Myocyte (in vitro differentiated cells): ENCODE data around the gene HSPE1. TPM values are rescaled to one million over a fixed set of nuclear protein-coding genes. Genes with fewer than 3 reads are reported as not detected.
"Not testable (repeated sequence)": the region's sequence is repeated elsewhere in the genome, so short reads cannot be mapped to it uniquely, and the experiment has no call there.

ENCODE experiments used
- DNase-seq: peaks from one replicate; pipeline ENCODE4 v3.0.0-alpha.2; 2012; ENCODE audit warnings: low read depth
- total RNA-seq: library from RNA; depleted of rRNA; stranded (reverse); fragments of >200 nt; gene quantifications from 2 replicates; pipeline ENCODE4 v1.2.3, GENCODE V29; 2014

The HSPE1 gene
- total RNA-seq, 1 donor from 2014 or later = 130 TPM

DNA sequence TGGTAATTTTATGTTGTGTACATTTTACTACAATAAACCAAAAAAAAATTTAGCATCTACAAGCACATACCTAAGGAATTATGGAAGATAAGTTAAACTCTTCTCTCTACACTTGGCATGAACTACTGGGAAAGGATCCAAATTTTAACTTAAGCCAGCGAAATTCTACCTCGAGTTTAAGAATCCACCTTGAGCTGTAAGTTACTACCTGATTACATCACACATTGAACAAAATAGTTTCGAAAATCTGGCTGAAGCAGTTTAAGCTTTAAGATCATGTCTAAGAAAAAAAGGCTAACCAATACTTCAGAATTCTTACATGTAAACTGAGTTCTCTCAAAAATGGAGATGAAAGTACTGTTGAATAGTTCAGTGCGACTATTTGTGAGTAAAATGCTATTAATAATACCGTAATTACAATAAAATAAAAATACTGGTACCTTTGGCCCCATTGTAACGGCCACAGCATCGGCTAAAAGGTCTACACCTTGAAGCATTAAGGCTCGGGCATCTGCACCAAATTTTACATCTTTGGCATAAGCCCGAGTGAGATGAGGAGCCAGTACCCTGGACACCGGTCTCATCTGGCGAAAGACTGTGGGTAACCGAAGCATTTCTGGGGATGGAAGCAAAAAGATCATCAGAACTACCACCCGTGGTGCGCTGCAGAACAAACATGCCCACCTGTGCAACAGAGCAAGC lies 1.8 kb upstream of the HSPE1 start:
- DNase-seq = no peak

DNA sequence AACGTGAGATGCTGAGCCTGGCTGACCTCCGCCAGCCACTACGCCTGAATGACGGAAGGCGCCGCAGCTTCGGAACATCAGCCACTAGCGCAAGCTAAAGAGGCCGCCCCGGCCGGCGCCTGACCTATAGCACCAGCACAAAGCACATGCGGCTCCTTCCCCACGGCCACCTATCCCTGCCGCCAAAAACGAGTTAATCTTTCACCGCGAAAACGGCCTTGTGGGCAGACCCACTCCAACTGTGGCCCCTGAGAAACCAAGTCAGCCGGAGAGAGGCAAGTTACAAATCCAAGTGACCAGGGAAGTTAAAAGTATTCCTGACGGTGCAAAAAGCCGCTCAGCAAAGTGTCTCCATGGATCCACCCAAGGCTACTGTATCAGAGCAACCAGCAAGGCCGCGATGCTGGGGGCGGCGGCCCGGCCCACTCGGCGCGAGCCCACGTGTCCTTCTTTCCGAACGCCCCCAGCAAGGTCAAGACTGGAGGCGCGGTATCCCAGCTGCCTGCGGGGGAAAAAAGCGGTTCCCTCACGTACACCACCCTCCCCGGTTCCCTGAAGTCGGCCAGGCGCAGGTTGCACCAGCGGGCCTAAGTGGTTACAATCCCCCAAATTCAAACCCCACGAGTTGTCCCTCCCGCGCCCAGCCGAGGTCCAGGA lies 1.1 kb upstream of the HSPE1 start:
- DNase-seq = peak; percentile 44

DNA sequence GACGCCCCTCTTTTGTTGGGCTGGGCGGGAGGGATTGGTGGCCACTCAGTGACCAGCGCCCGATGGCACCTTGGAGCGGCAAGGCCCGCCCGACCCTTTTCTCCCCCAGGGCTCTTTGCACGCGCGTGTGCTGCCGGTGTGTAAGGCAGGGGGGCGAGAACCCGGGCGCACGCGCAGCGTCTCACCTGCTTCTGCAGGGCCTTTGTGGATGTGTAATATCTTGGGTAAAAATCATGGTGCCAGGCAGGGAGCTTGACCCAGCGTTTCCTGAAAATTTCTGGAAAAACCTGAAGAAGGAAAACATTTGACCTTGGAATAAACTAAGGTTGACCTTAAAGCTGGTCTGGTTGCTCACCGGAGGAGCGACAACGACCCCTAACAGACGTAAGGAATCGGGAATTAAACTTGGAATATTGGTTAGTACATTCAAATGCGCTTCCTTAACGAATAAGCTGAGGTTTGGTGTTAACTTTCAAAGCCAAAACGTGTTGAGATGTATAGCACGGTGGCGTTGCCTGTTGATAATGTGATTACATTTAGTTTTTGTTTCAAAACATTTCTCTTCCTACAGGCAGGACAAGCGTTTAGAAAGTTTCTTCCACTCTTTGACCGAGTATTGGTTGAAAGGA lies 438 bp downstream of the HSPE1 start:
- peak; percentile 9 for DNase-seq

DNA sequence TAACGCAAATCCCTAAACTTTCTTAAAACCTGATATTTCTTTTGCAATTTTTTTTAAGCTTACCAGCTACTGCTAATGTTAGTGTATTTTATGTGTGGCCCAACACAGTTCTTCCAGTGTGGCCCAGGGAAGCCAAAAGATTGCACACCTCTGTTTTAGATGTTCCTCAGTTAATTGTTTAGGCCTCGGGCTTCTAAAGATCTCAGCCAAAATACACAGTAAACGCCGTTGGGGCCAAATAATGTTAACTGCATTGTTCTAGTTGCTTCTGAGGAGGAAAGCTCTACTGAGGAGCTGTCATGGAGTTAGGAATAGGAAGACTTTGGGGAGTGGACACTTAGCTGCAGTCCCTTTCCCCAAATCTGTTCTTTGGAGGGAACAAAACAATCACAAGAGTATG lies 2.0 kb downstream of the HSPE1 start:
- DNase-seq = no peak

DNA sequence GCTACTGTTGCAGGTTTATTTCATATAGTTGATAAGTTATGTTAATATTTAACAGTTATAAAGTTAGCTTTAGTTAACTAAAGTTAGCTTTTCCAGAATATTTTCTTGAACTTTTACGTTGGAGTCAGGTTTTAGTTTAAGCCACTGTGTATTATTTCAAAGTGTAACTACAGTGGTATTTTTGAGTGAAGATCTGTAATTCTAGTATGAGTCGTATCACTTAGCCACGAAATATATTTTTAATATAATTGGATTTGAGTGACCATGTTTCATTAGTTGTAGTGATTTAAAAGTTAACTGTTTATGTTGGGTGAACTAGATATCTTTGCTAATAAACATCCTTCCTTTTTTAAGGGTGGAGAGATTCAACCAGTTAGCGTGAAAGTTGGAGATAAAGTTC lies 2.5 kb downstream of the HSPE1 start:
- no peak for DNase-seq

DNA sequence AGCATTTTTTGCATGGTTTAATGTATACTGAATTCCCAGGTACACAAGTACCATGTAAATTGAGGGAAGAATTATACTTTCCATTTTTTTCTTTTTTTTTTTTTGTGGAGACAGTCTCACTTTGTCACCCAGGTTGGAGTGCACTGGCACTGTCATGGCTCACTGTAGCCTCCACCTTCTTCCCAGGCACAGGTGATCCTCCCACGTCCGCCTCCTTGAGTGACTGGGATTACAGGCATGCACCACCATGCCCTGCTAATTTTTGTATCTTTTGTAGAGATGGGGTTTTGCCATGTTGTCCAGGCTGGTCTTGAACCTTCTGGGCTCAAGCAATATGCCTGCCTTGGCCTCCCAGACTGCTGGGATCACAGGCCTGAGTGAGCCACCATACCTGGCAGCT lies 3.8 kb downstream of the HSPE1 start:
- DNase-seq = no peak

DNA sequence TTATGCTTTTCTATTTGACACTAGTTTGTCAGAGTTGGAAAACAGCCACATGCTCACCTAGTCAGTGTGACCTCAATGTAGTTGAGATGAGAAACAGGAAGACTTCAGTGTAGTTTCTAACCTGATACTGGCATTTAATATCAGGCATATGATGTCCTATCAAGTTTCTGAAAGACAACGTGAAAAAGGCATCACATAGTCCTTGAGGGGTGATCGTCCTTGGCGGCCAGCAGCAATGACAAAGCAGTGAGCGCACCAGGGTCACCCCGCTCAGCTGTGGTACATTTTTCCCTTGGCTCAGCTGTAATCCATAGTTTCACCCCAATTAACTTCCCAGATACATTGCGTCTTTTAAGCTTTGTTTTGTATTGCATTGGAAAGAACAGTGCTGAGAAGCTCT lies 4.3 kb downstream of the HSPE1 start:
- no peak for DNase-seq

DNA sequence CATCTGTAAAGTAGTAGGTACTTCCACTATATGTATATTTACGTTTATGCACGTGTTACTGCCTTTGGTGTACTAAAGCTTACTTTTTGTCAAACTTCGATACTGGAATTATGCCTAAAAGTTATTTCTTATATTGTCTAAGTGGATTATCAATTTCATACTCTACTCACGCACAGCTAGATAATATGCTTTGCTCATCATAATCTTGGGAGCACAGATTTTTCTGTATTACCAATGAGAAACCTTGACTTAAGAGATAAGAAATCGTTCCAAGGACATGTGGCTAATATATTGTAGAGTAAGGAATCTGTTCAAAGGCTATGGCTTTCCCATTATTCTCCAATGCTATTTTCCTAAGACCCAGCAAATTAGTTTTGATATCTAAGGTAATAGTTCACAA lies 6.5 kb downstream of the HSPE1 start:
- DNase-seq = no peak

DNA sequence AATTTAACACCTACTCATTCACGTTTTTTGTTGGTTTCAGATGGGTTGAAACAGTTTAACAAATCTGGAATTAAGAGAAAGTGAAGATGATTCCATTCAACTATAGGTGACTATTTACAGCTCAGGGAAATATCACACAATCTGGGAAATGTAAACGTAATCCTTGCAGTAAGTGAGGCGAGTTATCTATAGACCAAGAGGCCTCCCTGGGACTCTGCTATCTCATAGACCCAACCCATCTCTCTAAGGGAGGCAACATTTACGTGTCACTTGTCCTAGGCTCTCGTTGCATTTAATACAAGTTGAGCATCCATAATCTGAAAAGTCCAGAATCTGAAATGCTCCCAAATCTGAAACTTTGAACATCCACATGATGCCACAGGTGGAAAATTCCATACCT lies 13.7 kb downstream of the HSPE1 start:
- DNase-seq = no peak

DNA sequence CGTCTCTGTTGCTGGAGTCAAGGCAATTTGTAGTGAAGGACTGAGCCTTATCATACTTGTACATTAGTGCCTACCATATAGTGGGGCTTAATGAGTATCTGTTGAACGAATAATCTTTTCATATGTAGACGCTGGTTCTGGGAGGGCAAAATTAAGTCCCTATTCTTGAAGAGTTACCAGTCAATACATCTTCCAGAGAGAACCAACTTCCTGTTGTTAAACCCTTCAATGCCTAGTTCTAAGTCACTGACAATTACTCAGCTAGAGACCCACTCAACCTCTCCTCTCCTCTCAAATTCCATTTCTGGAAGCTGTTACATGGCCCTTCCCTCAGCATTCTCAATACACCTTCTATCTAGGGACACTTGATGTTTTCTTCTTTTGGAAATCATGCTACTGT lies 14.6 kb downstream of the HSPE1 start:
- DNase-seq = no peak

DNA sequence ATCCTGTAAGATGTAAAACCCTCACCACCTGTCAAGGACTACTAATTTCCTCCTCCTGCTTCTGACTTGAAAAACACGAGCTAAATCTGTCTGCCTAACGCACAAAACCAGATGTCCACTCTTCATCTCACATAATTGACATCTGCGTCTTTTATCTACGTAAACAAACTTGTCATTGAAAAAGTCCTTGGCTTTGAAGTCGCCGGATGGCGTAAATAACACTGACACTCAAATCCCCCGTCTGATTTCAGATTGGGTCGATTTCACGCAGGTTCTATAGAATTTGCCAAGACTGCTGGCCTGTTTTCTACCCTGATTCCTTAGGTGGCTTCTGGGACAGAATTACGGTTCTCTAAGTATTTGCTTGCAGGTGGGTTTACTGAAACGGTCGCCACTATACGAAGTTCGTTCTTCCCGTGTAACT lies 15.1 kb downstream of the HSPE1 start:
- peak; percentile 63 for DNase-seq

DNA sequence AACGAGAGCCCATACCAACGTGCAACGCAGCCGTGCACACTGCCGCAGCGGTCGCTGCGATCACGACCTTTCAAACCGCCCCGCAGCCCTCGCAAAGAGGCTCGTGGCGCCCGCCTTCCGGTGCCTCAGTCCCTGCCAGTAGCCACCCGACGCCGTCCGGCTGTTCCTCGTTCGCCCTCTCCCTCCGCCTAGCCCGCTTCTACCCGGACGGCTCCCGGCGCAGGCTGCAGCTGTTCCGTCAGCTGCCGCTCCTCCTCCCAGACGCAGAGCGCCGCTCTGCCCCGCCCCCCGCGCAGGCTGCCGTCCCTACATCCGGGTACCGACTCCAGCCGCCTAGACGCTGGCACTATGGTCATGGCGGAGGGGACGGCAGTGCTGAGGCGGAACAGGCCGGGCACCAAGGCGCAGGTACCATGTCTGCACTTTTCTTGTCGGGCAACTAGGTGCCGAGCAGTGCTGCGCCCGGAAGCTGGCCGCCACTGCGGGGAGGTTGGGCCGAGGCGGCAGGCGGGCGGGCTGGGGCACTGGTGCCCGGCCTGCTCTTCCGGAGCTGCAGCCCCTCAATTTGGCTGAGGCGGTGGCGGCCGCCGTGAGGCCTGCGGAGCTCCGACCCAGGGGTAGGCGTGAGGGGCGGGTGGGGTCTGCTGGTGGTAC lies 15.7 kb downstream of the HSPE1 start, which contains the start of gene MOB4:
Gene MOB4, plus strand, starts transcription at position 328 of the 654 bp plus-strand sequence. Its CDS starts 21 bp downstream, at position 349.
- peak; percentile 97 for DNase-seq

DNA sequence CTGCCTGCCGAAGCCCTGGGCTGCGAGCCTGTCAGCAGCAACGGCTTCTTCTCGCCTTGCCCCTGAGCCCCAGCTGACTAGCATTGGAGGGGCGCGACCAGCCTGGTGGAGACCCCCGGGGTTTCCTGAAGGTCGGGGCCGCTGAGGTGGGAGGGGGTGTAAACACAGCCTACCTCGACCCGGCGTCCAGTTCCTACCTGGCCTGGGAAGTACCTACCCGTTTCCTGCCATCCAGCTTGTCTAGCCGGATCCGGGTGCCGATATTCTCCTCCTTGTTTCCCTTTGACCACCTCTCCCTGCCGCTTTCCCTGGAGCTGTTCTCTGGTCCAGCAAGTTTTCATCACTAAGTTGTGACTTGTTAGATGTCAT lies 16.2 kb downstream of the HSPE1 start:
- peak; percentile 34 for DNase-seq

DNA sequence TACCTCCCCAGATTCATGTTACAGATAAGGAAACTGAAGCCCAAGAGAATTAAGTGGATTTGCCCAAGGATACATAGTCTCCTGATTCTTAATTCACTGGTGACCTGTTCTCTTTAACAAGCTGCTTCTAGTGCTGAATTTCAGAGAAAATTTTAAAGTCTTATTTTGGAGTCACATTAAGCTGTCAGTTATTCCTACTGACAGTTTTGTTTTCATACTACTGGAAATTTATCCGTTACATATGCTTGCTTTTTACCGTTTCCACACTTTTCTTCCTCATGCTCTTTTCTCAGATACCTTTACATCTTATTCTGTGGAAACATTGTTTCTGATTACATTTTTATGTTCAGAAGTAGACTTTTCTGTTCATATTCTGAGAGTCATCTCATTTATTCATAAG lies 17.0 kb downstream of the HSPE1 start:
- no peak for DNase-seq

DNA sequence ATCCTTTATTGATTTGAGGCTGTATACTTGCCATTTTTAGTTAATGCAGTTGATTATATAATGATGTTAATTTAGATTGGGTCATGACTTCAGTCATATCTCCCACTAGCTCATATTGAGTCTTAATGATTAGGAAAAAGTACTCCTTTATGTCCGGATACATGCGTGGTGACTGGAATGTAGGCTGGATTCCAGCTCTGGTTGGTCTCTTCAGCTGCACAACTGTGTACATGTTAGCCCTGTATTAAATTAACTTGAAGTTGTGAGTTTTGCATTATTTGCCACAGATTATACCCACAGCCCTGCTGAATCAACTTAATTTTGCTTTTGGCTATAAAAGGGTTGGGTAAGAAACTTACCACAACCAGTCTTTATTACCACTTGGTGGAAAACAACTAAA lies 38.2 kb downstream of the HSPE1 start:
- no peak for DNase-seq

DNA sequence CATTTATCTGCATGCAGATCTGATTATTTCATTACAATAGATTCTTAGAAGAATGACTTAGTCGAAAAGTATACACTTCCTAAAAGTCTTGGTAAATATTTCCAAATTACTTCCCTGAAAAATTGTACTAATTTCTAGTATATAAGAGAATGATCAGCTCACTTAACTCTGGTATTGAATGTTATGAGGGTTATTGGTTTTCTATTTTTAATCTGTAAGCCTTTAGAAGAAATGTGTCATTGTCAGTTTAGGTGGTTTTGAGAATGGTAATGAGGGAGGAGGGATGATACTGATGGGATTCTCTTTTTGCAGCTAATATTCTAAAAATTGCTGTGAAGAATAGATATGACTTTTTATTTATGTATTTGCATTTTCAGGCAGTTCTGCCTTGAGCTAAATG lies 39.6 kb downstream of the HSPE1 start:
- DNase-seq = no peak

DNA sequence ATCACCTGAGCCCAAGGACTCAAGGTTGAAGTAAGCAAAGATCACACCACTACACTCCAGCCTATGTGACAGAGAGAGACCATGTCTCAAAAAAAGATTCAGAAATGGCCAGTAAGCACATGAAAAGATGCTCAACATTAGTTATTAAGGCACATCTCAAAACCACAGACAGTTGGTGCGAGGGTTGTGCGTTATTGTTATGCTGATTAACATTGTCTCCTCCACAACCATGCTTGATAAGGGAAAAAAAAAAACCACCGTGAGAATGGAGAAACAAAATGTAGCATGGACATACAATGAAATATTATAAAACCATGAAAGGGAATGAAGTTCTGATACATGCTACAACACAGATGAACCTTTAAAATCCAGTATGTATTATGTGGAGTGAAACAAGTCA lies 43.0 kb downstream of the HSPE1 start:
- no peak for DNase-seq

DNA sequence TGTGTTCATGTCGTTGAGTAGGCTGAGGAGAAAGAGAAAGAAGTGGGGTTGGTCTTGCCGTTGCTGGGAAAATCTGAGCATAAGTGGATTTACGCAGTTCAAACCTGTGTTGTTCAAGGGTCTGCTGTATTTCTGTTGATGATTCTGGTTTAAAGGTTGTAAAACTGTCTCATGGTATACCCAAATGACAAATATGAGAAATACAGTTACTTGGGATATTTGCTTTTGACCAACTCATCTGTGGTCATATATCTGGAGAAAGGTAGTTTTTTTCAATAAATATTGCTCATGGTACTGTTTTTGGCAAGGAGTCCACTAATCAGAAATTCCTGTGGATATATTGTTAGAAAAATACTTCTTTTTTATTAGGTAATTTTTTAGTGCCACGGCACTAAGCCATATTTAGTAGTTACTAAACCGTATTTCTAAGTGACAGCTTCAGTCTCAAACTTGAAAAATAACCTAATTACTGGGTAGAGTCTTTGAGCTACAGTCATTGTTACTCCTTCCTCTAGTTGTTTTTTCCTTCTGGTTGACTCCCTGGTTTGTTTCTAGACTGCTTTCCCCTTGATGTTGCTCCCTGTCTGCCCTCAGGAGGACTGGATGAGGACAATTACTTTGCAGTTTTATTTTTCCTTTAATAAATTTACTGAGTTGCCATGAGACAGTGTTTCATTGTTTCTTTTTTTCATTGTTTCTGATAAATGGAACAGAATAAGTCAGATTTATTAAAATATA lies 47.2 kb downstream of the HSPE1 start:
- no peak for DNase-seq

DNA sequence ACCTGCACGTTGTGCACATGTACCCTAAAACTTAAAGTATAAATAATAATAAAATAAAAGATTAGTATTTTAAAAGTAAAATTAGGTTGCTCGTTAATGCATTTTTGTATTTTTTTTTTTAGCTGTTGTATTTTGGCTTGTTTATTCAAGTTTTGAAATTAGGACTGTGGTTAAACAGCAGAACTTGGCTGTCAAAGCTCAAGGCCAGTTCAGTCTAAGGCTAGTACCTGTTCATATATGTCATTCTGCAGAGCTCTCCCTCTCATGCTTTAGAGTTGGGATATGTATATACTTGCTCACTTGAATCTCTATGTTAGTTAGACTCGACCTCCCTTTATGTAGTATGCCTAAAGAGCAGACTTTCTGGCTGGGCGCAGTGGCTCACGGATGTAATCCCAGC lies 48.4 kb downstream of the HSPE1 start:
- no peak for DNase-seq

DNA sequence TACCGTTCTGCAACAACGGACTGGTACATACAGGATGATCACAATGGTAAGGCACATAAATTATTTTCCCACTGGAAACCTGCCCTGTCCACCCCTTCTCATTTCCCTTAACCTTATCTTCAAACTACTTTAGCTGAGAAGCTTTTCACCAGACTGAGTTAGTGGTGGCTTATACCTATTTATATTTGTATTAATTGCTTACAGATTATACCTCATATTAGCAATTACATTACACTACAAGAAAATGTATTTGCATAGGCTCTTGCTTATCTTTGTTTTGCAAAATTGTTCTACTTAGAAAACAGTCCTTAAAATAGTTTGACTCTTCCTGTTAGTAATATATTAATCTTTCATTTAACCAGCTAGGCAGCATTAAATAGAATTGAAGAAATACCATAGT lies 51.1 kb downstream of the HSPE1 start:
- DNase-seq = not testable (repeated sequence)
